ENCODE measurements around the gene TMEM79.

The TMEM79 gene

DNA sequence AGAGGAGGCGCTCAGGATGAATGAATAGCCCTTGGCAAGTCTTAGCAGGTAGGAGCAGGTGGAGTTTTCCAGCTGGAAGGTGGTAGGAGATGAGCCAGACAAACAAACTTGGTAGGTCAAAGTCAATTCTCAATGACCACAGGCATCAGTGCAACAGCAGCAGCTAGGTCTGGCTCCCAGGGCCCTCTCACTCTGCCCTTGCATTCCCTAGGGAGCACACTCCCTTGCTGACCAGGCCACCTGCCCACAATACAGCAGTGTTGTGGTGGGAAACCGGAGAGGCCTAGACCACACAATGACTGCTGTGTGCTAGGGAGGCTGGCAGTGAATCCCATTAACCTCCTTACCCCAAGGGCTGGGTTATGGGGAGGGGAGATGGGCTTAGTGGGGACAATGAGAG lies 23.2 kb upstream of the TMEM79 start:
- no peak overlapping the region for H3K4me3 ChIP-seq (ENCODE audit: control insufficient read depth, low read depth, low read length)
- DNase-seq (ENCODE audit: low read depth): no peak
- TF ChIP-seq, protein P1, sequence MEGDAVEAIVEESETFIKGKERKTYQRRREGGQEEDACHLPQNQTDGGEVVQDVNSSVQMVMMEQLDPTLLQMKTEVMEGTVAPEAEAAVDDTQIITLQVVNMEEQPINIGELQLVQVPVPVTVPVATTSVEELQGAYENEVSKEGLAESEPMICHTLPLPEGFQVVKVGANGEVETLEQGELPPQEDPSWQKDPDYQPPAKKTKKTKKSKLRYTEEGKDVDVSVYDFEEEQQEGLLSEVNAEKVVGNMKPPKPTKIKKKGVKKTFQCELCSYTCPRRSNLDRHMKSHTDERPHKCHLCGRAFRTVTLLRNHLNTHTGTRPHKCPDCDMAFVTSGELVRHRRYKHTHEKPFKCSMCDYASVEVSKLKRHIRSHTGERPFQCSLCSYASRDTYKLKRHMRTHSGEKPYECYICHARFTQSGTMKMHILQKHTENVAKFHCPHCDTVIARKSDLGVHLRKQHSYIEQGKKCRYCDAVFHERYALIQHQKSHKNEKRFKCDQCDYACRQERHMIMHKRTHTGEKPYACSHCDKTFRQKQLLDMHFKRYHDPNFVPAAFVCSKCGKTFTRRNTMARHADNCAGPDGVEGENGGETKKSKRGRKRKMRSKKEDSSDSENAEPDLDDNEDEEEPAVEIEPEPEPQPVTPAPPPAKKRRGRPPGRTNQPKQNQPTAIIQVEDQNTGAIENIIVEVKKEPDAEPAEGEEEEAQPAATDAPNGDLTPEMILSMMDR (IDR thresholded peaks at IDR 0.05; ENCODE audit: control insufficient read depth, insufficient read depth, low read depth, low read length, missing control alignments): no peak

GRCh38 chr1:156262461-156263287 lies 21.5 kb upstream of the TMEM79 start:
- no peak overlapping the region for H3K4me3 ChIP-seq (ENCODE audit: control insufficient read depth, low read depth, low read length)
- TF ChIP-seq, protein P1 (IDR thresholded peaks at IDR 0.05; ENCODE audit: control insufficient read depth, insufficient read depth, low read depth, low read length, missing control alignments): no peak
- peak; percentile 48 for DNase-seq (ENCODE audit: low read depth)

DNA sequence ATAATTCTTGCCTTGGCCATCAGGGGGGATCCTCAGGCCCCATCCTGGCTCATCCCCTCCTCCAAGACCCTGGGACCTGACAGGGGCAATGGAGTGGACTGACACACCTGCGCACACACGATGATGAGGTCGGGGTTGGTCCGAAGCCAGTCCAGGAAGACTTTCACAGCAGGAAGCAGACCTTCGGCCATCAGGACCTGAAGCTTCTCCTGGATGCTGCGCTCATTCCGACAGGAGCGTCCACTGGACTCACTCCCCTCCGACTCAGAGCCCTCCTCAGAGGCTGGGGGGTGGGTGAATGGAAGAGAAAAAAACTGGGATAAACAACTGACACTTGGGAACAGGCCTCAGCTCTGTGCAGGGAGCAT lies 20.9 kb upstream of the TMEM79 start:
- H3K4me3 ChIP-seq (ENCODE audit: control insufficient read depth, low read depth, low read length): no peak overlapping the region
- TF ChIP-seq, protein P1 (IDR thresholded peaks at IDR 0.05; ENCODE audit: control insufficient read depth, insufficient read depth, low read depth, low read length, missing control alignments): no peak
- no peak for DNase-seq (ENCODE audit: low read depth)

DNA sequence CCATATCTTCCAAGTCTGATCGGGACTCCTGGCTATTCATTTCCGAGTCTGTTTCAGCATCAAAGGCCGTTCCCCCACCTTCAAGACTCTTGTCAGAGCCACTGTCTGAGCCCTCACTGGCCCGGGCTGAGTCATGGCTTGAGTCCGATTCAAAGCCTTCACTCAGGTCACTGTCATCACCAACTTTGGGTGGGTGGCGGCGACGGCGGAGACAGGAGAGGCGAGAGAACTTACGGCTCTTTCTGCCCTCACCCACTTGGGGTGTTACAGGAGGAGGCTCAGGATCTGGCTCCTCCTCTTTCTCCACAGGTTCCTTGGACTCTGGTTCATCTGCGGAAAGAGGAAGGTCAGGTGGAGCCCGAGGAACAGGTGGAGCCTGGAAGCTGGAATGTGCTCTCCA lies 18.1 kb upstream of the TMEM79 start:
- TF ChIP-seq, protein P1 (IDR thresholded peaks at IDR 0.05; ENCODE audit: control insufficient read depth, insufficient read depth, low read depth, low read length, missing control alignments): no peak
- H3K4me3 ChIP-seq (ENCODE audit: control insufficient read depth, low read depth, low read length): no peak overlapping the region
- no peak for DNase-seq (ENCODE audit: low read depth)

DNA sequence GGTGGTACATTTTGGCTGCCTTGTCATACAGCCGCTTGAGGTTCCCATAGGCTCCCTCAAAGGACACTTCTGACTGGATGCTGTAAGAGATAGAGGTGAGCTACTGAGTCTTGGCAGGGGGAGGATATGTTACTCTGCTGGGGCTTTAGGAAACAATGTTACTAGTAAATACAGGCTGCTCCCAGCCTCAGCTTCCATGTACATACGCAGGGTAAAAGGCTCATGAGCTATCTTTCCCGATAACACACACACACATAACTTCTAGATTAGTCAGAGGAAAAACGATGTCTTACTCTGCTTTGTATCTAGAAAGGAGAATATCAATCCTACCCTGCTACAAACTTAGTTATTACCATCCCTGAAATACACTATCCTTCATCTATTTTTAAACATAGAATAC lies 15.8 kb upstream of the TMEM79 start:
- no peak overlapping the region for H3K4me3 ChIP-seq (ENCODE audit: control insufficient read depth, low read depth, low read length)
- TF ChIP-seq, protein P1 (IDR thresholded peaks at IDR 0.05; ENCODE audit: control insufficient read depth, insufficient read depth, low read depth, low read length, missing control alignments): no peak
- DNase-seq (ENCODE audit: low read depth): no peak

- TF ChIP-seq, protein P1 (IDR thresholded peaks at IDR 0.05; ENCODE audit: control insufficient read depth, insufficient read depth, low read depth, low read length, missing control alignments): no peak
Observed at GRCh38 chr1:156270314-156270713, 13.8 kb upstream of the TMEM79 start.

More at GRCh38 chr1:156270314-156270713, 13.8 kb upstream of the TMEM79 start:
- DNase-seq (ENCODE audit: low read depth): no peak
- H3K4me3 ChIP-seq (ENCODE audit: control insufficient read depth, low read depth, low read length): no peak overlapping the region

Measured in AG09309 (cell line).